Measurements from ENCODE around the gene RAB22A. TPM values are rescaled to one million over a fixed set of nuclear protein-coding genes. Genes with fewer than 3 reads are reported as not detected.

RAB22A gene
- total RNA-seq, 1 experiment from 2014 or later = 18.4 TPM

DNA sequence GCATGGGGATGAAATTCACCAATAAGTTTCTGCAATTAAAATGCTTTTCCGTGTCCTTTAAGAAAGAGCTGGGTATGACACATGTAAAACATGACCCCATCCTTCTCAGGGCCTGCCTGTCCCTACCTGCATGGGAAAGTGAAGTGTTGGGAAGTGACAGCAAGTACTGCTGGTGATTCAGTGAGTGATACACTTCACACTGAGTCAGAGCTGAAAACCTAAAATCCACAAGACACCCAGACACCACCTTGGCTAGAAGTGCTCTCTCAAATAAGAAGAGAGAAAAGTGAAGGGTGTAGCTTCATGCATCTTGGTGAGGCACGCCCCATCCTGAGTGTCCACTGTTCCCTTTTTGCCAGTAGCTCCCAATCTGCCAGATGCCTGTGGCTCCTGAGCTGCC, 3.3 kb downstream of the RAB22A start:
- Mint-ChIP-seq H3K36me3 (ENCODE audit: insufficient read depth, unreplicated experiment) (peaks cover 60% of the 10 kb centered on the region), H3K27me3 (ENCODE audit: insufficient read depth, unreplicated experiment) (no peaks in the 10 kb centered on the region), H3K4me1 (ENCODE audit: insufficient read depth, unreplicated experiment) (peaks cover 15% of the 10 kb centered on the region), H3K4me3 (ENCODE audit: unreplicated experiment) (no peak overlapping the region), H3K27ac (ENCODE audit: low read depth, unreplicated experiment) (no peak overlapping the region), H3K9me3 (ENCODE audit: unreplicated experiment) (no peaks in the 10 kb centered on the region)
- CTCF ChIA-PET = interaction anchor here (0.5 to 1.3 kb wide), 3 partner anchors 9 to 135 kb away, joined by 3 to 4 read pairs (median 4); no protein-coding TSS in a partner anchor
- TF ChIP-seq, protein P1, sequence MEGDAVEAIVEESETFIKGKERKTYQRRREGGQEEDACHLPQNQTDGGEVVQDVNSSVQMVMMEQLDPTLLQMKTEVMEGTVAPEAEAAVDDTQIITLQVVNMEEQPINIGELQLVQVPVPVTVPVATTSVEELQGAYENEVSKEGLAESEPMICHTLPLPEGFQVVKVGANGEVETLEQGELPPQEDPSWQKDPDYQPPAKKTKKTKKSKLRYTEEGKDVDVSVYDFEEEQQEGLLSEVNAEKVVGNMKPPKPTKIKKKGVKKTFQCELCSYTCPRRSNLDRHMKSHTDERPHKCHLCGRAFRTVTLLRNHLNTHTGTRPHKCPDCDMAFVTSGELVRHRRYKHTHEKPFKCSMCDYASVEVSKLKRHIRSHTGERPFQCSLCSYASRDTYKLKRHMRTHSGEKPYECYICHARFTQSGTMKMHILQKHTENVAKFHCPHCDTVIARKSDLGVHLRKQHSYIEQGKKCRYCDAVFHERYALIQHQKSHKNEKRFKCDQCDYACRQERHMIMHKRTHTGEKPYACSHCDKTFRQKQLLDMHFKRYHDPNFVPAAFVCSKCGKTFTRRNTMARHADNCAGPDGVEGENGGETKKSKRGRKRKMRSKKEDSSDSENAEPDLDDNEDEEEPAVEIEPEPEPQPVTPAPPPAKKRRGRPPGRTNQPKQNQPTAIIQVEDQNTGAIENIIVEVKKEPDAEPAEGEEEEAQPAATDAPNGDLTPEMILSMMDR (IDR thresholded peaks at IDR 0.05; ENCODE audit: unreplicated experiment) = no peak
- POLR2A ChIA-PET = interaction anchor here (0.6 to 1.9 kb wide), 12 partner anchors 9 to 346 kb away, joined by 3 to 10 read pairs (median 3); partner anchors contain the start of gene STX16
- intact Hi-C loops (cut with micrococcal nuclease) = loop anchor here (5.0 kb wide), 1 partner anchor 76 kb away; no protein-coding TSS in a partner anchor
- no TSS peak for BruUV-seq (replicated peaks)
- DNase-seq (ENCODE audit: unreplicated experiment) = peak; percentile 52

DNA sequence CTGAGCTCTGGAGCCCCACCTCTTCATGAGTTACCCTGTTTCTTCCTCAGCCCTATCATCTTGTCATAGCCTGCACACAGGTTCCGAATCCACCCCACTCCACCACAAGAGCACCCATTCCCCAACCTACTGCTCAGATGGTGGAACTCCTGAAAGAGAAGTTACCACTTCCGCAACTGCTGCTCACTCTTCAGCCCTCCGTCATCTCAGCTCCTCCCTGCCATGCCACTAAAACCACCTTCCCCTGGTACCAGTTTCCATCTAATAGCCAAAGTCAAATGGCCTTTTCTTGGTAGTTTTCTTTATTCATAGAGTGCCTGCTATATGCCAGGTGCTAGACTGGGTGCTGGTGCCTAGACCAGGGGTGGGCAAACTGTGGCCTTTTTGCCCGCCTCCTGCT, 3.9 kb downstream of the RAB22A start:
- DNase-seq (ENCODE audit: unreplicated experiment) = no peak
- TF ChIP-seq, protein P1 (IDR thresholded peaks at IDR 0.05; ENCODE audit: unreplicated experiment) = no peak
- Mint-ChIP-seq H3K36me3 (ENCODE audit: insufficient read depth, unreplicated experiment) (peaks cover 65% of the 10 kb centered on the region), H3K4me1 (ENCODE audit: insufficient read depth, unreplicated experiment) (peaks cover 15% of the 10 kb centered on the region), H3K9me3 (ENCODE audit: unreplicated experiment) (no peaks in the 10 kb centered on the region), H3K27ac (ENCODE audit: low read depth, unreplicated experiment) (peak overlapping the region; percentile 88), H3K4me3 (ENCODE audit: unreplicated experiment) (no peak overlapping the region), H3K27me3 (ENCODE audit: insufficient read depth, unreplicated experiment) (no peaks in the 10 kb centered on the region)
- ChIA-PET CTCF (interaction anchor here (0.5 to 1.3 kb wide), 3 partner anchors 8 to 134 kb away, joined by 3 to 4 read pairs (median 4); no protein-coding TSS in a partner anchor), POLR2A (interaction anchor here (0.6 to 1.9 kb wide), 11 partner anchors 9 to 345 kb away, joined by 3 to 10 read pairs (median 3); partner anchors contain the start of gene STX16)
- BruUV-seq (replicated peaks) = no TSS peak
- intact Hi-C loops (cut with micrococcal nuclease) = loop anchor here (5.0 kb wide), 1 partner anchor 76 kb away; no protein-coding TSS in a partner anchor

DNA sequence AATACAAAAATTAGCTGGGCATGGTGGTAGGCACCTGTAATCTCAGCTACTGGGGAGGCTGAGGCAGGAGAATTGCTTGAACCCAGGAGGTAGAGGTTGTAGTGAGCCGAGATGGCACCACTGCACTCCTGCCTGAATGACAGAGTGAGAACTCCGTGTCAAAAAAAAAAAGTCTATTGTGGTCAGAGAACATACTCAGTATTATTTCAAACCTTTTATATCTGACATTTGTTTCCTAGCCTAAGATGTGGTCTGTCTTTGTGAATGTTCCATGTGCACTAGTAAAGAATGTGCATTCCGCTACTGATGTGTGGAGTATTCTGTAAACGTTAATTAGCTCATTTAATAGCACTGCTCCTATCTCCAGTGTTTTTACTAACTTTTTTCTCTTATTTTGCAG, 11.7 kb downstream of the RAB22A start:
- H3K27ac Mint-ChIP-seq (ENCODE audit: low read depth, unreplicated experiment) = no peak overlapping the region
- no peaks in the 10 kb centered on the region for H3K4me1 Mint-ChIP-seq (ENCODE audit: insufficient read depth, unreplicated experiment)
- H3K9me3 Mint-ChIP-seq (ENCODE audit: unreplicated experiment) = no peaks in the 10 kb centered on the region
- no peaks in the 10 kb centered on the region for H3K27me3 Mint-ChIP-seq (ENCODE audit: insufficient read depth, unreplicated experiment)
- H3K4me3 Mint-ChIP-seq (ENCODE audit: unreplicated experiment) = no peak overlapping the region
- H3K36me3 Mint-ChIP-seq (ENCODE audit: insufficient read depth, unreplicated experiment) = peaks cover 41% of the 10 kb centered on the region
- no TSS peak for BruUV-seq (replicated peaks)
- intact Hi-C loops (cut with micrococcal nuclease) = no loop called here
- POLR2A ChIA-PET = interaction anchor here (0.8 to 3.0 kb wide), 6 partner anchors 8 to 86 kb away, joined by 3 to 10 read pairs (median 4); partner anchors contain the start of gene RAB22A
- TF ChIP-seq, protein P1 (IDR thresholded peaks at IDR 0.05; ENCODE audit: unreplicated experiment) = no peak
- CTCF ChIA-PET = interaction anchor here (0.7 to 1.6 kb wide), 2 partner anchors 8 to 11 kb away, joined by 3 to 5 read pairs; no protein-coding TSS in a partner anchor
- no peak for DNase-seq (ENCODE audit: unreplicated experiment)

DNA sequence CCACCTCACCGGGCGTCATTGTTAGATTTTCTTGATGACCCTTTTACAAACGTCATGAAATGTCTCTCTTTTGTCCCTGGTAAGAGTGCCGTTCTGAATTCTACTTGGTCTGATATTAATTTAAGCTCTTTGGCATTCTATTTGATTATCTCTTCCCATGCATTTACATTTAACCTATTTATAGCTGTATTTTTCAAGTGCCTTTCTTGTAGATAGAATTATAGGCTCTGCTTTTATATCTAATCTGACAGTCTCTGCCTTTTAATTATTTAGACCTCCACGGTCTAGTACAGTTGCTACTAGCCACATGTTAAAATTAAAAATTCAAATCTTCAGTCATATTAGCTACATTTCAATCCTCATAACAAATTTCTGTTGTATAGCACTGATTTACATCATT, 12.6 kb downstream of the RAB22A start:
- H3K36me3 Mint-ChIP-seq (ENCODE audit: insufficient read depth, unreplicated experiment) = peaks cover 32% of the 10 kb centered on the region
- H3K27me3 Mint-ChIP-seq (ENCODE audit: insufficient read depth, unreplicated experiment) = no peaks in the 10 kb centered on the region
- H3K27ac Mint-ChIP-seq (ENCODE audit: low read depth, unreplicated experiment) = no peak overlapping the region
- no peak for DNase-seq (ENCODE audit: unreplicated experiment)
- TF ChIP-seq, protein P1 (IDR thresholded peaks at IDR 0.05; ENCODE audit: unreplicated experiment) = no peak
- CTCF ChIA-PET = interaction anchor here (0.7 to 1.6 kb wide), 3 partner anchors 10 to 772 kb away, joined by 3 to 5 read pairs (median 4); no protein-coding TSS in a partner anchor
- intact Hi-C loops (cut with micrococcal nuclease) = no loop called here
- no peaks in the 10 kb centered on the region for H3K4me1 Mint-ChIP-seq (ENCODE audit: insufficient read depth, unreplicated experiment)
- no peaks in the 10 kb centered on the region for H3K9me3 Mint-ChIP-seq (ENCODE audit: unreplicated experiment)
- H3K4me3 Mint-ChIP-seq (ENCODE audit: unreplicated experiment) = no peak overlapping the region
- POLR2A ChIA-PET = interaction anchor here (0.6 to 3.0 kb wide), 5 partner anchors 9 to 32 kb away, joined by 3 to 10 read pairs (median 4); partner anchors contain the start of gene RAB22A
- BruUV-seq (replicated peaks) = no TSS peak
